Suprapubic skin (tissue), 4 donors: ENCODE measurements around the gene ERN1.

Experiments
- CTCF ChIP-seq, 2 donors: fragments of 200-600 bp in 1 of 2; fragments of 450-650 bp in 1 of 2; sonication (generic) in 1 of 2; IDR thresholded peaks; one replicate each; pipeline ENCODE4 v1.5.1; 2016 to 2019; ENCODE audit warnings: antibody characterized with exemption in 2 of 2, mild to moderate bottlenecking in 1 of 2, moderate library complexity in 1 of 2
- POLR2A ChIP-seq, 2 donors: fragments of 450-650 bp; IDR thresholded peaks; one replicate each; pipeline ENCODE4 v1.6.1; 2017; ENCODE audit warnings: antibody characterized with exemption in 2 of 2, mild to moderate bottlenecking in 2 of 2, moderate library complexity in 2 of 2
- POLR2AphosphoS5 ChIP-seq, 3 donors: sonication (generic); formaldehyde crosslinking; IDR thresholded peaks; one replicate each; pipeline ENCODE4 v1.6.1; 2017; ENCODE audit warnings: antibody characterized with exemption in 3 of 3

GRCh38 chr17:64117981-64118979, 11.7 kb downstream of the ERN1 start:
- TF ChIP-seq POLR2AphosphoS5 (IDR thresholded peaks at IDR 0.05) (no peak), CTCF (IDR thresholded peaks at IDR 0.05) (no peak), POLR2A (IDR thresholded peaks at IDR 0.05) (no peak)
